Glutamatergic neuron (in vitro differentiated cells): ENCODE results near the gene GM2A. TPM values are rescaled to one million over a fixed set of nuclear protein-coding genes. Genes with fewer than 3 reads are reported as not detected.

ENCODE experiments used
- DNase-seq: peaks from one replicate; pipeline ENCODE4 v3.0.0; 2022
- H3K27ac Mint-ChIP-seq: one replicate; pipeline ENCODE4 v1.8.0; 2020; ENCODE audit warnings: mild to moderate bottlenecking, mixed read lengths, inconsistent platforms; ENCODE audit not compliant: unreplicated experiment
- H3K27me3 Mint-ChIP-seq: one replicate; pipeline ENCODE4 v1.8.0; 2020; ENCODE audit warnings: mild to moderate bottlenecking, moderate library complexity, mixed read lengths, inconsistent platforms; ENCODE audit not compliant: unreplicated experiment
- H3K36me3 Mint-ChIP-seq: one replicate; pipeline ENCODE4 v1.8.0; 2020; ENCODE audit warnings: mild to moderate bottlenecking, mixed read lengths, inconsistent platforms; ENCODE audit not compliant: unreplicated experiment
- H3K4me1 Mint-ChIP-seq: one replicate; pipeline ENCODE4 v1.8.0; 2020; ENCODE audit warnings: mild to moderate bottlenecking, low read depth, mixed read lengths, inconsistent platforms; ENCODE audit not compliant: unreplicated experiment
- H3K4me3 Mint-ChIP-seq: one replicate; pipeline ENCODE4 v1.8.0; 2020; ENCODE audit warnings: mild to moderate bottlenecking, mixed read lengths, inconsistent platforms; ENCODE audit not compliant: unreplicated experiment
- H3K9me3 Mint-ChIP-seq: one replicate; pipeline ENCODE4 v1.8.0; 2020; ENCODE audit warnings: mild to moderate bottlenecking, moderate library complexity, mixed read lengths, inconsistent platforms; ENCODE audit not compliant: unreplicated experiment
- total RNA-seq: library from RNA; stranded (reverse); fragmentation: NEBNext Ultra II Directional; extraction: Animal tissue kit (Norgen Biotek cat#: 25700); gene quantifications from one replicate; pipeline ENCODE4 v1.2.1, GENCODE V29; 2021; ENCODE audit not compliant: unreplicated experiment
- TF ChIP-seq, protein P1 (sequence below): fragments of 200-600 bp; sonication (generic); IDR thresholded peaks from one replicate; pipeline ENCODE4 v1.5.0; 2021; ENCODE audit not compliant: partially characterized antibody, unreplicated experiment

GM2A gene
- total RNA-seq, 1 donor from 2014 or later: 13.7 TPM

DNA sequence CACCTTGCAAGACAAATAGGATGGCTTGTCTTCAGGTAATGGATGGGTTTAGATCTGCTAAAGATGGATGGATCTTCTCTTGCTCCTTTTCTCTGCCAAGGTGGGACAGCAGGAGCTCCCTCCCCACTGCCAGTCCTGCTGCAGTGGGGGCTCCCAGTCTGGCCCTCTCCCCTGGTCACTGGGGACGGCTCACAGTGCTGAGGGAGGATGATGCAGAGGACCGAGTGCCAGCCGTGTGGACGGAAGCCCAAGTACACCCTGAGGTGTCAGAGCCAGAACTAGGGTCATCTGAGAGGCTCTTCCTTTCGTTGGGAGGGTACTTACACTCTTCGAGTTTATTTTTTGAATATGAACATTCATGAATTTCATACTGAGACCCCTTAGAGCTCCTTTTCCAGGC is 34.8 kb upstream of the GM2A start:
- no peak for DNase-seq
- Mint-ChIP-seq H3K36me3 (no peaks in the 10 kb centered on the region), H3K27me3 (no peaks in the 10 kb centered on the region), H3K4me3 (no peak overlapping the region), H3K9me3 (no peaks in the 10 kb centered on the region), H3K27ac (no peak overlapping the region), H3K4me1 (no peaks in the 10 kb centered on the region)
- TF ChIP-seq, protein P1, sequence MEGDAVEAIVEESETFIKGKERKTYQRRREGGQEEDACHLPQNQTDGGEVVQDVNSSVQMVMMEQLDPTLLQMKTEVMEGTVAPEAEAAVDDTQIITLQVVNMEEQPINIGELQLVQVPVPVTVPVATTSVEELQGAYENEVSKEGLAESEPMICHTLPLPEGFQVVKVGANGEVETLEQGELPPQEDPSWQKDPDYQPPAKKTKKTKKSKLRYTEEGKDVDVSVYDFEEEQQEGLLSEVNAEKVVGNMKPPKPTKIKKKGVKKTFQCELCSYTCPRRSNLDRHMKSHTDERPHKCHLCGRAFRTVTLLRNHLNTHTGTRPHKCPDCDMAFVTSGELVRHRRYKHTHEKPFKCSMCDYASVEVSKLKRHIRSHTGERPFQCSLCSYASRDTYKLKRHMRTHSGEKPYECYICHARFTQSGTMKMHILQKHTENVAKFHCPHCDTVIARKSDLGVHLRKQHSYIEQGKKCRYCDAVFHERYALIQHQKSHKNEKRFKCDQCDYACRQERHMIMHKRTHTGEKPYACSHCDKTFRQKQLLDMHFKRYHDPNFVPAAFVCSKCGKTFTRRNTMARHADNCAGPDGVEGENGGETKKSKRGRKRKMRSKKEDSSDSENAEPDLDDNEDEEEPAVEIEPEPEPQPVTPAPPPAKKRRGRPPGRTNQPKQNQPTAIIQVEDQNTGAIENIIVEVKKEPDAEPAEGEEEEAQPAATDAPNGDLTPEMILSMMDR: no peak

DNA sequence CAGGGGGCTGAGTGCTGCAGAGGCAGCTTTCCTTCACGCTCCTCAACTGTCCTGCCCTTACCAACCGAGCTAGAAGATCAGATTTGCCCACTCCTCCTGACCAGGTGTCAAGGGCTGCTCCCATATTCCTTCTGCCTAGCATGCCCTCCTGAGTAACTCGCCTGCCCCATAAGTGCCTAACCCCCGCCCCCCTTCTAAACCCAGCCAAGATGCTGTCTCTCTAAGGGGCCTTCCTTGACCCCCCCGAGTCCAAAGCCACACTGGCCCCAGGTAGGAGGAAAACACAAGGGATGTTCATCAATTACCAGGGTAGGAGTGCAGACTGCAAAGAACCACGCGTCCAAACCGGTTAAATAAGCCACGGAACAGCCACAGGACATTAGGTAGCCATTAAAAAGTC is 33.8 kb upstream of the GM2A start:
- Mint-ChIP-seq H3K9me3 (no peaks in the 10 kb centered on the region), H3K4me3 (no peak overlapping the region), H3K36me3 (no peaks in the 10 kb centered on the region), H3K4me1 (no peaks in the 10 kb centered on the region), H3K27ac (no peak overlapping the region), H3K27me3 (no peaks in the 10 kb centered on the region)
- TF ChIP-seq, protein P1: no peak
- DNase-seq: no peak

DNA sequence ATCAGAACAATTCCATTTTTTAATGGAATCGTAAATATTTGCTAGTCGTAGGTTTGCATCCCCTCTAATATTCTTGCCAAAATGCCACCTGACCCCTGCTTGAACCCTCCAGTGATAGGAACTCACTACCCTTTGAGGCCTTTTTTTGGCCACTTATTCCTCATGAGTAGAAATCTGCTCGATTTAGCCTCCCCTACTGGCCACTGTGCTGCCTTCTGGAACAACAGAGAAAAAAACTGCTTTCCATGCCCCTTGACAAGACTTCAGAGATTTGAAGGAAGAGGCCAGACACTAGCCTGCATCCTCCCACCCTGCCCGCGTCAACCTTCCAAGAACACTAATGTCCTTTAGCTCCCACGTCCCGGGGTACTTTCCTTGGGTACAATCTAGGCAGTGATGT is 33.2 kb upstream of the GM2A start:
- no peaks in the 10 kb centered on the region for H3K4me1 Mint-ChIP-seq
- H3K27ac Mint-ChIP-seq: no peak overlapping the region
- H3K4me3 Mint-ChIP-seq: no peak overlapping the region
- TF ChIP-seq, protein P1: no peak
- no peaks in the 10 kb centered on the region for H3K27me3 Mint-ChIP-seq
- H3K36me3 Mint-ChIP-seq: no peaks in the 10 kb centered on the region
- DNase-seq: no peak
- no peaks in the 10 kb centered on the region for H3K9me3 Mint-ChIP-seq

DNA sequence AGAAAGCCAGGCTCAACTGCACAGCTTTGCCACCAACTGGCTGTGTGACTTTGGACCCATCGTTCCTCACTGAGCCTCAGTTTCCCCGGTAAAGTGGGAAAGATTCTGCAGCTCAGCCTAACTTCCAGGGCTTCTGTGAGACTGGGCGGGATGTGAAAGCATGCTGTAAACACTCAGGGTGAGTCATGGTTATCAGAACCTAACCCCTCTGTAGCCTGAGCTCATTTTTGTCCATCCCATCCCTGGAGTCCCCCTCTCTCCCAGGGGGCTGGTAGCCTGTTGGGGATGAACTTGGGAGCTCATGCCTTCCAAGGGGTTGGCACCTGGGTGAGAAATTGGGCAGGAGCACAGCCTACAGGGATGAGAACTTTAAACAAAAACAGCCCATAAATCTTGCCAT is 31.4 kb upstream of the GM2A start:
- no peak for DNase-seq
- H3K27me3 Mint-ChIP-seq: no peaks in the 10 kb centered on the region
- no peaks in the 10 kb centered on the region for H3K9me3 Mint-ChIP-seq
- no peak overlapping the region for H3K27ac Mint-ChIP-seq
- H3K4me3 Mint-ChIP-seq: no peak overlapping the region
- H3K36me3 Mint-ChIP-seq: no peaks in the 10 kb centered on the region
- TF ChIP-seq, protein P1: no peak
- H3K4me1 Mint-ChIP-seq: no peaks in the 10 kb centered on the region

DNA sequence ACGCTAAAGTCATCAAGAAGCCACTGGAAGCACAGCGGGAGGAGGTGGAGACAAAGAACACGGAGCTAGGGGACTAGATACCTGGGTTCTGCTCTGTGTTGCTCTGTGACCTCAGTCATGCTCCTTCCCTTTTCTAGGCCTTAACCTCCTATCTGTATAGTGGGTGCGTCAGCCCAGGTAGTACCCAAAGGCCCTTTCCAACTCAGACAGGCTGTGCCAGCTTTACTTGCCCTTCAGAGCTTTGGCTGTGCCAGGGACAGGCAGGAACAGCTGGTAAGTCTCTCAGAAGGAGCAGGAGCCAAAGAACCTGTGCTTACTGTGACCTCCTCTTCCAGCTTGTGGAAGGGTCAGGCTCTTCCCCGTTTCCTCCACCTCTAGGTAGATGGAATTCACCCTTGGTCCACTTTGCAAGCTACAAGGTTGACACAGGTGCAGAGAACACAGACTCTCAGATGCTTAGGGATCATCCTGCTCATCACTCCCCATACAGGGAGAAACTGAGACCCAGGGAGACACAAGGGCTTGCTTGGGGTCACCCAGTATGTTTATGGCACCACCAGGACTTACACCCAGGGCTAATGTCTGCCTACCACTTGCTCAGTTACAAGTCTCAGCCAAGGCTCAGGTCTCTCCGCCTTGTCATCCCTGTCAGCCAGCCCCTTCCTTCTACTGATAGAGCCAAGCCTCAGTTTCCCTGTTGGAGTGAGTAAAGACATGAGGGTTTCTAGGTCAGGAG is 30.8 kb upstream of the GM2A start:
- no peak overlapping the region for H3K27ac Mint-ChIP-seq
- H3K36me3 Mint-ChIP-seq: no peaks in the 10 kb centered on the region
- TF ChIP-seq, protein P1: no peak

More for the DNA sequence above, 30.8 kb upstream of the GM2A start:
- no peak for DNase-seq
- H3K4me3 Mint-ChIP-seq: peak overlapping the region; percentile 64
- no peaks in the 10 kb centered on the region for H3K4me1 Mint-ChIP-seq
- H3K9me3 Mint-ChIP-seq: no peaks in the 10 kb centered on the region
- H3K27me3 Mint-ChIP-seq: no peaks in the 10 kb centered on the region
